T-cell (primary cell): ENCODE data around the gene CASR. TPM values are rescaled to one million over a fixed set of nuclear protein-coding genes. Genes with fewer than 3 reads are reported as not detected.
"Not testable (repeated sequence)": the region's sequence is repeated elsewhere in the genome, so short reads cannot be mapped to it uniquely, and the experiment has no call there.

ENCODE experiments used
- ATAC-seq, 4 experiments: fragments of 200-7000 bp in 3 of 4; fragments of 150-1000 bp in 1 of 4; cut with Tn5 transposase; replicated peaks in 1 of 4; 1 replicate in 3 of 4; 2 replicates in 1 of 4; pipeline ENCODE4 v1.10.0; 2021; ENCODE audit warnings: moderate library complexity in 3 of 4, mild to moderate bottlenecking in 2 of 4, moderate number of reproducible peaks in 1 of 4
- CTCF ChIA-PET, 2 donors: fragments of 300-600 bp; sonication (Branson Sonifier 250); formaldehyde crosslinking; loops; one replicate each; lab custom pipeline; 2022; ENCODE audit warnings: antibody characterized with exemption in 2 of 2; lab: Charles Lee
- POLR2A ChIA-PET, 2 donors: fragments of 300-600 bp; sonication (Branson Sonifier 250); formaldehyde crosslinking; loops; one replicate each; lab custom pipeline; 2022; ENCODE audit warnings: antibody characterized with exemption in 2 of 2; lab: Charles Lee
- DNase-seq, 35 experiments: peaks; one replicate each; pipeline versions ENCODE4 v3.0.0 to v3.0.0-alpha.2; 2013 to 2023
- H3K27ac ChIP-seq: one replicate; pipeline ENCODE4 v1.5.1; 2013; ENCODE audit warnings: low read length
- H3K27me3 ChIP-seq, 2 experiments: replicated peaks in 1 of 2; 1 replicate in 1 of 2; 2 replicates in 1 of 2; pipeline versions ENCODE4 v1.6.1 to v1.7.0; 2013; ENCODE audit warnings: low read length in 1 of 2, mixed read lengths in 1 of 2; ENCODE audit not compliant: control insufficient read depth in 2 of 2, insufficient read depth in 2 of 2; ENCODE audit errors: extremely low read depth in 1 of 2
- H3K36me3 ChIP-seq, 2 donors: 1 replicate in 1 of 2; 2 replicates in 1 of 2; pipeline versions ENCODE4 v1.6.1 to v1.7.0; 2013; ENCODE audit warnings: low read length in 1 of 2; ENCODE audit not compliant: control insufficient read depth in 2 of 2, insufficient read depth in 1 of 2; ENCODE audit errors: extremely low read depth in 1 of 2
- H3K4me1 ChIP-seq, 2 experiments: 1 replicate in 1 of 2; 2 replicates in 1 of 2; pipeline versions ENCODE4 v1.6.1 to v1.7.0; 2013; ENCODE audit warnings: low read length in 2 of 2, mixed read lengths in 1 of 2; ENCODE audit not compliant: insufficient read depth in 2 of 2, control insufficient read depth in 1 of 2; ENCODE audit errors: extremely low read depth in 1 of 2
- H3K4me3 ChIP-seq, 2 donors: 1 replicate in 1 of 2; 2 replicates in 1 of 2; pipeline versions ENCODE4 v1.5.1 to v1.7.0; 2013; ENCODE audit warnings: mild to moderate bottlenecking in 2 of 2, low read length in 1 of 2, moderate library complexity in 1 of 2; ENCODE audit not compliant: control insufficient read depth in 1 of 2; ENCODE audit errors: extremely low read depth in 1 of 2
- H3K9me3 ChIP-seq: 2 replicates; pipeline ENCODE4 v1.7.0; 2013
- H3K27ac Mint-ChIP-seq, 2 donors: one replicate each; pipeline ENCODE4 v1.8.0; 2020 to 2021; ENCODE audit warnings: mild to moderate bottlenecking in 2 of 2, mixed read lengths in 2 of 2
- H3K27me3 Mint-ChIP-seq, 2 donors: one replicate each; pipeline ENCODE4 v1.8.0; 2021 to 2022; ENCODE audit warnings: mixed read lengths in 2 of 2
- H3K36me3 Mint-ChIP-seq: one replicate; pipeline ENCODE4 v1.8.0; 2021; ENCODE audit warnings: mixed read lengths
- H3K4me1 Mint-ChIP-seq, 3 donors: one replicate each; pipeline ENCODE4 v1.8.0; 2020 to 2022; ENCODE audit warnings: mixed read lengths in 3 of 3, mild to moderate bottlenecking in 1 of 3
- H3K4me3 Mint-ChIP-seq, 3 donors: one replicate each; pipeline ENCODE4 v1.8.0; 2020 to 2022; ENCODE audit warnings: mild to moderate bottlenecking in 3 of 3, mixed read lengths in 3 of 3, moderate library complexity in 3 of 3
- H3K9me3 Mint-ChIP-seq, 3 donors: one replicate each; pipeline ENCODE4 v1.8.0; 2020 to 2022; ENCODE audit warnings: mixed read lengths in 3 of 3
- WGBS: methylation state at CpG from one replicate; pipeline ENCODE4 v1.1.5; 2013; ENCODE audit warnings: missing lambda C conversion rate; ENCODE audit not compliant: insufficient coverage; 5-methylcytosine and 5-hydroxymethylcytosine counted together
- total RNA-seq, 35 experiments: library from RNA in 6 of 35; stranded (reverse) in 6 of 35; fragments of 120-200 nt in 1 of 35; gene quantifications; one replicate each; pipeline versions ENCODE4 v1.2.1 to v1.2.4 and lab custom pipeline; 2013 to 2026

Gene CASR
- total RNA-seq, 5 donors from 2014 or later (not counting 1 experiment from before 2014, with no cell fraction given), result 0.03 to 0.21 TPM; not detected in 3

DNA sequence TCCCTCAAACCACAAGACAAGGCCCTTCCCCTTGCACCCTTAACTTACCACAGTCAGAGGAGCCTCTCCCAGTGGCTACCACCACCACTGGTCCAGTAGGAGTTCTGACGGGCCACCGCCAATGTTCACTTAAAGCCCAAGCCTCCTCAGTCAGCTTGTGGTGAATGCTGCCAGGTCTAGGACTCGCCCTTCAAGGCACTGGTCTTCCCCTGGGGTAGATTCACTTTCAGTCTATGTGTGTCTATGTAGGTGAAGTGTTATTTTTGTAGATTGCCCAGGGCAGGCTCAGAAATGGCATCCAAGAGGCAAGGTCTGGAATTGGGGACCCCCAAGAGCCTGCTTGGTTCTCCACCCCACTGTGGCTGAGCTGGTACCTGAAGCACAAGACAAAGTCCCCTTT lies 15.4 kb upstream of the CASR start:
- H3K9me3 Mint-ChIP-seq, result peaks cover 3 to 8% (median 6%) of the 10 kb centered on the region in 3 donors
- CTCF ChIA-PET, result interaction anchor here in 1 of 2 donors (0.6 kb wide), 1 partner anchor 208 kb away, joined by 7 read pairs; no protein-coding TSS in a partner anchor
- no peak overlapping the region for H3K4me3 Mint-ChIP-seq
- peaks cover 5 to 8% of the 10 kb centered on the region in 2 donors for H3K27me3 Mint-ChIP-seq
- Histone ChIP-seq H3K4me3 (no peak overlapping the region), H3K27me3 (peaks cover 0 to 9% of the 10 kb centered on the region in 2 experiments), H3K27ac (no peak overlapping the region), H3K36me3 (no peaks in the 10 kb centered on the region), H3K9me3 (no peaks in the 10 kb centered on the region), H3K4me1 (no peaks in the 10 kb centered on the region)
- no peaks in the 10 kb centered on the region for H3K4me1 Mint-ChIP-seq
- POLR2A ChIA-PET, result no interaction called here
- no peak overlapping the region for H3K27ac Mint-ChIP-seq
- DNase-seq, result no peak
- WGBS, result 80% methylated on average over 3 of the region's 3 CpGs
- no peaks in the 10 kb centered on the region for H3K36me3 Mint-ChIP-seq
- ATAC-seq, result no peak

DNA sequence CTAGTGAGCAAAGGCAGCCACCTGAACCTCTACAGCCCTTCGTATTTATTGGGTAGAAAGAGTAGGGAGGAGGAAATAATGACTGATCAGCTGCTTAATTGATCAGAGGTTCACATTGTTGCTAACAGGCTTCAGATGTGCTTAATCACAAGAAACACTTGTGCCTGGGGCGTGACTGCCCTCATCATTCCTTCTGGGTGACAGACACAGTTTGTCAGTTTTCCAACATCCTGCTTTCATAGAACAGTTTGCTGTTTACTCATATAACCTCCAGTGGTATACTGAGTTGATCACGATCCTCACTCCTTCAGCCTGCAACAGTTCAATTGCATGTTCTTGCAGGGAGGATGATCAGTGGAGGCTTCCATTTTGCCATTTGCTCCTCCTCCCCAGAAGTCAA lies 13.6 kb upstream of the CASR start:
- ChIA-PET POLR2A (no interaction called here), CTCF (no interaction called here)
- Mint-ChIP-seq H3K4me1 (no peaks in the 10 kb centered on the region), H3K4me3 (no peak overlapping the region), H3K27me3 (peaks cover 5 to 11% of the 10 kb centered on the region in 2 donors), H3K9me3 (peaks cover 3 to 8% (median 6%) of the 10 kb centered on the region in 3 donors), H3K27ac (no peak overlapping the region), H3K36me3 (no peaks in the 10 kb centered on the region)
- DNase-seq, result no peak
- no peaks in the 10 kb centered on the region for H3K9me3 ChIP-seq
- H3K27ac ChIP-seq, result no peak overlapping the region
- no peak for ATAC-seq
- no peak overlapping the region for H3K4me3 ChIP-seq
- no peaks in the 10 kb centered on the region for H3K4me1 ChIP-seq
- peaks cover 0 to 9% of the 10 kb centered on the region in 2 experiments for H3K27me3 ChIP-seq
- 90% methylated on average over 1 of the region's 3 CpGs for WGBS
- no peaks in the 10 kb centered on the region for H3K36me3 ChIP-seq

DNA sequence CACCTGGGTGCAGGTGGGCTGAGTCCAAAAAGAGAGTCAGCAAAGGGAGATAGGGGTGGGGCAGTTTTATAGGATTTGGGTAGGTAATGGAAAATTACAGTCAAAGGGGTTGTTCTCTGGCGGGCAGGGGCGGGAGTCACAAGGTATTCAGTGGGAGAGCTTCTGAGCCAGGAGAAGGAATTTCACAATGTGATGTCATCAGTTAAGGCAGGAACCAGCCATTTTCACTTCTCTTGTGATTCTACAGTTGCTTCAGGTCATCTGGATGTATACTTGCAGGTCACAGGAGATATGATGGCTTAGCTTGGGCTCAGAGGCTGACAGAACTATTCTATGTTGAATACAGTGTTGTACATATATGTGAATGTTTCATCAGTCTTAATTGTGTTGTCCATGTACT lies 12.1 kb upstream of the CASR start:
- H3K4me1 Mint-ChIP-seq, H3K36me3 Mint-ChIP-seq, H3K27me3 ChIP-seq, H3K27ac ChIP-seq, H3K4me3 ChIP-seq, ATAC-seq, CTCF ChIA-PET, H3K36me3 ChIP-seq, H3K9me3 ChIP-seq, H3K9me3 Mint-ChIP-seq, H3K4me1 ChIP-seq, H3K4me3 Mint-ChIP-seq, H3K27ac Mint-ChIP-seq, DNase-seq, POLR2A ChIA-PET: not testable (repeated sequence)
- H3K27me3 Mint-ChIP-seq, result peaks cover 14 to 19% of the 10 kb centered on the region in 2 donors
- 94% methylated on average over 2 of the region's 2 CpGs for WGBS

DNA sequence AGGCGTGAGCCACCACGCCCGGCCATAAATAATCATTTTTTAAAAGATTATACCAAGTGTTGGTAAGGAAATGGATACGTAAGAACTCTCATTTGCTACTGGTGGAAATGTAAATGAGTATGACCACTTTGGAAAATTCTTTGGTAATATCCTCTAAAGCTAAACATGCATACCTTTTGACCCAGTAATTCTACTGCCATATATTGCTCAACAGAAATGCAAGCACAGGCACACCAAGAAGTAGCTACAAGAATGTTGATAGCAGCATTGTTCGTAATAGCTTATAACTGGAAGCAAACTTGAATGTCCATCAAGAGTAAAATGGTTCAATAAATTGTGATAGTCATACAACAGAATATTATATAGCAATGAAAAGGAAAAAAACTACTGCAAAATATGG lies 4.8 kb upstream of the CASR start:
- peaks cover 38 to 41% of the 10 kb centered on the region in 2 donors for H3K27me3 Mint-ChIP-seq

DNA sequence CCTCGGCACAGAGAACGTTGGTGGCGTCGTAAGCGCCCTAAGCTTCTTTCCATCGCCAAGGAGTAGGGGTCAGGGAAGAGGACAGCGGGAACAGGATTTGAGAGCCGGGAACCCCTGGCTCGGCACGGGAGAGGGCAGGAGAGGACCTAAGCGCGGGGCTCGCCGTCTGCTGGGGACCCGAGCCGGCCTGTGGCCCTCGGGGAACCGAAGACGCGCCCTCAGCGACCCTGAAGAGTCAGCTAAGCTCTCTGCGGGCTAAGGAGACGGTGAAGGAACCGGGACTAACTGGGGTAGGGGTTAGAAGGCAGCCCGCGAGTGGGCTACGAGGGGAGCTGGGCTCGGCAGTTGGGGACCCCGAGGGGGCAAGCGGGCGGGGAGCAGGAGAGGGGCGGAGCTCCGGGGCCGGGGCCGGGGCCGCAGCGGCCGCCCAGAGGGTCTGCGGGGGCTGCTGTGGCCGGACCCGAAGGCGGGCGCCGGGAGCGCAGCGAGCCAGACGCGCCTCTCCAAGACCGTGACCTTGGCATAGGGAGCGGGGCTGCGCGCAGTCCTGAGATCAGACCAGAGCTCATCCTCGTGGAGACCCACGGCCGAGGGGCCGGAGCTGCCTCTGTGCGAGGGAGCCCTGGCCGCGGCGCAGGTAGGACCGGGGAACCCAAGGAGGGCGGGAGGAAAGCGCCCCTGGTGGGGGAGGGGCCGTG lies 574 bp downstream of the CASR start:
- peak overlapping the region in 1 of 2 donors; percentile 70 for H3K27ac Mint-ChIP-seq
- Histone ChIP-seq H3K36me3 (no peaks in the 10 kb centered on the region), H3K4me3 (no peak overlapping the region), H3K27me3 (peaks cover 10 to 16% of the 10 kb centered on the region in 2 experiments), H3K9me3 (no peaks in the 10 kb centered on the region), H3K4me1 (no peaks in the 10 kb centered on the region), H3K27ac (no peak overlapping the region)
- no peak for ATAC-seq
- CTCF ChIA-PET, result no interaction called here
- H3K4me1 Mint-ChIP-seq, result peaks cover 6 to 10% (median 7%) of the 10 kb centered on the region in 3 donors
- POLR2A ChIA-PET, result no interaction called here
- WGBS, result 7% methylated on average over 64 of the region's 64 CpGs
- no peaks in the 10 kb centered on the region for H3K9me3 Mint-ChIP-seq
- peak overlapping the region; percentile 48 to 61 (median 53) for H3K4me3 Mint-ChIP-seq
- no peaks in the 10 kb centered on the region for H3K36me3 Mint-ChIP-seq
- no peak for DNase-seq
- peaks cover 62 to 67% of the 10 kb centered on the region in 2 donors for H3K27me3 Mint-ChIP-seq

More for the DNA sequence above, 4.8 kb upstream of the CASR start:
- Histone ChIP-seq H3K27ac (no peak overlapping the region), H3K4me1 (no peaks in the 10 kb centered on the region), H3K9me3 (no peaks in the 10 kb centered on the region), H3K36me3 (no peaks in the 10 kb centered on the region), H3K27me3 (peaks cover 2 to 5% of the 10 kb centered on the region in 2 experiments), H3K4me3 (no peak overlapping the region)
- WGBS, result no CpG with 5 or more reads among the region's 5 CpGs
- Mint-ChIP-seq H3K27ac (no peak overlapping the region), H3K9me3 (no peaks in the 10 kb centered on the region), H3K36me3 (no peaks in the 10 kb centered on the region), H3K4me3 (no peak overlapping the region), H3K4me1 (peaks cover 3 to 6% (median 4%) of the 10 kb centered on the region in 3 donors)
- DNase-seq (no peak), ATAC-seq (no peak)
- ChIA-PET POLR2A (no interaction called here), CTCF (no interaction called here)

DNA sequence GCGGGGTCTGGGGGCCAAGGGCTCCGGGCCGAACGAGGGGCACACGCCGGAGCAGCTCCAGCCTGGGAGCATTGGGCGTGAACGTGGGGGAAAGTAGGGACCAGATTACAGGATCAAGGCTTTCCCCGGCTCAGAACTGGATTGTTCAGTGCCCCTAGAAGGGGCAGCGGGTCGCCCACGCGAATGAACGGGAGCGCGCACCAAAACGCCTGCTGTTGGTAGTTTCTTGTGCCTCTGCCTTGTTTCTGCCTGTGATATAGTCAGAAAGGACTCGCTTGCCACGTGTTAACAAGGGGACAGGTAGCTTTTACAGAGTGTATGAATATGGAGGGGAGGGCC lies 1.1 kb downstream of the CASR start:
- Mint-ChIP-seq H3K27ac (no peak overlapping the region), H3K4me3 (no peak overlapping the region), H3K27me3 (peaks cover 62 to 67% of the 10 kb centered on the region in 2 donors), H3K9me3 (no peaks in the 10 kb centered on the region), H3K36me3 (no peaks in the 10 kb centered on the region), H3K4me1 (peaks cover 6 to 10% (median 7%) of the 10 kb centered on the region in 3 donors)
- no peaks in the 10 kb centered on the region for H3K4me1 ChIP-seq
- POLR2A ChIA-PET, result no interaction called here
- no peaks in the 10 kb centered on the region for H3K36me3 ChIP-seq
- CTCF ChIA-PET, result no interaction called here
- peak overlapping the region in 1 of 2 donors; percentile 27 for H3K4me3 ChIP-seq
- H3K27me3 ChIP-seq, result peaks cover 10 to 16% of the 10 kb centered on the region in 2 experiments
- H3K9me3 ChIP-seq, result no peaks in the 10 kb centered on the region
- DNase-seq (no peak), ATAC-seq (no peak)
- no peak overlapping the region for H3K27ac ChIP-seq
- WGBS, result 37% methylated on average over 19 of the region's 19 CpGs
